ENCODE data around the gene SLC38A5.
"Not testable (repeated sequence)": the region's sequence is repeated elsewhere in the genome, so short reads cannot be mapped to it uniquely, and the experiment has no call there.

SLC38A5 gene

DNA sequence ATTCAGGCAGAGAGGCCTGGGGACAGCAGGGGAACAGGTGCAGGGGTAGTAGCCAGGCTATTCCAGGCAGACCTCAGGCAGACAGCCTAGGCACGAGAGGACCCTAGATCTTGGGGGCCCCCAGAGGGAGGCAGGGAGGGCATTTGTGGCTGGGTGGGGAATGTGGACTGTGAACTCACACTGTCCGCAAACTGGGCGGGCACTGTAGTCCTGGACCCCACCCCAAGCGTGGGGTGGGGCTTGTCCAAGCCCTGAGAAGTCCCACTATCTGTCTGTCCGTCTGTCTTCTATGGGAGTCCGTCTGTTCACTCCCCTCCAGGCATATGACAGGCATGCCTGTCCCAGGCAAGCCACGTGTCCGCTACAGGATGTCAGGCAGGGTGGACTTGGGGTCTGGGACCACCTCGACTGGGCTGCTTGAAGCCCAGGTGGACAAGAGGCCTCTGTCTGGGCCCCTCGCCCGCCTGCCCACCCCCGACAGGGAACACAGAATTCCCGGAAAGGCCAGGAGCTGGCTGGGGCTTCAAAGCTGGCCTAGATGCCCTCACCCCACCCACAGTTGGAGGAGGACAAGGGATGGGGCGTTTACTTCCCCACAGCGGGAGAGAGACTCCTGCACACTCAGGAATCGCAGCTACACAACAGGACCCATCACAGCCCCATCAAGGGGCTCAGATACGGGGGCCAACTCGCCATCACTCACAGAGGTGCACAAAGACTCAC lies at the start of gene SLC38A5:
Gene SLC38A5, minus strand, starts transcription at position 151 of the 723 bp plus-strand sequence. CDS start 2,336 bp downstream, outside the sequence.
- Mint-ChIP-seq H3K4me1 (ENCODE audit: low read depth) (peaks cover 22% of the 10 kb centered on the region), H3K4me3 (peak within 1 kb of the TSS; percentile 97), H3K9me3 (ENCODE audit: low read depth) (no peaks in the 10 kb centered on the region), H3K27ac (peak within 1 kb of the TSS; percentile 93), H3K36me3 (peaks cover 3% of the 10 kb centered on the region), H3K27me3 (no peaks in the 10 kb centered on the region)

GRCh38 chrX:48519481-48519880 lies 49.4 kb upstream of the SLC38A5 start:
- H3K27me3 Mint-ChIP-seq; H3K9me3 Mint-ChIP-seq (ENCODE audit: low read depth); H3K4me3 Mint-ChIP-seq; H3K36me3 Mint-ChIP-seq: not testable (repeated sequence)
- Mint-ChIP-seq H3K27ac (peak overlapping the region; percentile 16), H3K4me1 (ENCODE audit: low read depth) (peaks cover 28% of the 10 kb centered on the region)

- H3K36me3 Mint-ChIP-seq, result no peaks in the 10 kb centered on the region
Observed at GRCh38 chrX:48516987-48517386, 46.9 kb upstream of the SLC38A5 start.

DNA sequence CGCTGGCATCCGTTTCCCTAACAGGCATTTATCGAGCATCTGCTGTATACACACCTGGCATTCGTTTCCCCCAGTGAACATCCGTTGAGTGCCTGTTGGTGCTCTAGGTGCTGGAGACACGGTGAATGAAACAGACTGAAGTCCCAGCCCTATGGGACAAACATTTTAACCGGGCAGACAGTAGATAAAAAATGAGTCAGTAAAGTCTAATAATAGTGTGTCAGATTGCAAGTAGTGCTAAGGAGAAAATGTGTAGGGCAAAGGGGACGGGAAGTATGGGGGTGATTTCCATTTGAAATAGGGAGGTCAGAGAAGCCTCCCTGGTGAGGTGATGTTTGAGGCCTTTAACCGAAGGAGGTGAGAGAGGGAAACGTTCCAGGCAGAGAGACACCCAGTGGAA lies 46.2 kb upstream of the SLC38A5 start:
- H3K9me3 Mint-ChIP-seq (ENCODE audit: low read depth), result no peaks in the 10 kb centered on the region
- peaks cover 24% of the 10 kb centered on the region for H3K4me1 Mint-ChIP-seq (ENCODE audit: low read depth)
- H3K27me3 Mint-ChIP-seq, result no peaks in the 10 kb centered on the region
- no peak overlapping the region for H3K4me3 Mint-ChIP-seq
- no peaks in the 10 kb centered on the region for H3K36me3 Mint-ChIP-seq
- H3K27ac Mint-ChIP-seq, result no peak overlapping the region

More at GRCh38 chrX:48516987-48517386, 46.9 kb upstream of the SLC38A5 start:
- H3K4me3 Mint-ChIP-seq, result no peak overlapping the region
- no peaks in the 10 kb centered on the region for H3K27me3 Mint-ChIP-seq
- no peak overlapping the region for H3K27ac Mint-ChIP-seq
- peaks cover 23% of the 10 kb centered on the region for H3K4me1 Mint-ChIP-seq (ENCODE audit: low read depth)
- no peaks in the 10 kb centered on the region for H3K9me3 Mint-ChIP-seq (ENCODE audit: low read depth)

- Mint-ChIP-seq H3K4me3 (no peak overlapping the region), H3K9me3 (ENCODE audit: low read depth) (no peaks in the 10 kb centered on the region), H3K36me3 (no peaks in the 10 kb centered on the region), H3K27ac (no peak overlapping the region), H3K27me3 (no peaks in the 10 kb centered on the region), H3K4me1 (ENCODE audit: low read depth) (peaks cover 23% of the 10 kb centered on the region)
Observed at GRCh38 chrX:48515842-48516241, 45.8 kb upstream of the SLC38A5 start.

- Mint-ChIP-seq H3K4me3 (no peak overlapping the region), H3K36me3 (peaks cover 2% of the 10 kb centered on the region), H3K4me1 (ENCODE audit: low read depth) (peaks cover 24% of the 10 kb centered on the region), H3K9me3 (ENCODE audit: low read depth) (no peaks in the 10 kb centered on the region), H3K27me3 (no peaks in the 10 kb centered on the region), H3K27ac (peak overlapping the region; percentile 61)
Observed at GRCh38 chrX:48514868-48515460, 44.9 kb upstream of the SLC38A5 start.

DNA sequence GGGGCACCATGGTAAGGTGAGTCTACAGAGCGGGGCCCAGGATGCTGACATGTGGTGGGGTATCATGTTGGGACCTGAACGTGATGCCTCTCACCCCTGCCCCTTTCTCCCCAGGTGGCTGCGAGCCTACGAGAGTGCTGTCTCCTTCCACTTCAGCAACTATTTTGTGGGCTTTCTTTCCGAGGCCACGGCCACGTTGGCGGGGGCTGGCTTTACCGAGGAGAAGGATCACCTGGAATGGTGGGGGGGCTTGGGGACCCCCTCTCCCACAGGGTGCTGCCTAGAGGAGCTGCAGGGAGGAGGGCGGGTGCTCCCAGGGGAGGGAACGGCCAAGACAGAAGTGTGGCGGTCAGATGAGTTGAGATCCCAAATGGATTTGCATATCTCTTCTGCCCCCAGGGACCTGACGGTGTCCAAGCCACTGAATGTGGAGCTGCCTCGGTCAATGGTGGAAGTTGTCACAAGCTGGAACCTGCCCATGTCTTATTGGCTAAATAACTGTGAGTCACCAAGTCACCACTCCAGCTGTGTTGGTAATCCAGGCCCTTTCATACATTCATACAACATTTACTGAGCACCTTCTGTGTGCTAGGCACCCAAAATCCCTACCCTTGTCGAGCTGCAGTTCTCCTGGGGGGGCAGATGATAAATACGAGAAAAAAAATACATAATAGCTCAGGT lies 44.2 kb upstream of the SLC38A5 start:
- Mint-ChIP-seq H3K36me3 (peaks cover 2% of the 10 kb centered on the region), H3K4me3 (no peak overlapping the region), H3K27ac (no peak overlapping the region), H3K9me3 (ENCODE audit: low read depth) (no peaks in the 10 kb centered on the region), H3K27me3 (no peaks in the 10 kb centered on the region), H3K4me1 (ENCODE audit: low read depth) (peaks cover 27% of the 10 kb centered on the region)

GRCh38 chrX:48513670-48514069 lies 43.6 kb upstream of the SLC38A5 start:
- H3K4me3 Mint-ChIP-seq, result no peak overlapping the region

DNA sequence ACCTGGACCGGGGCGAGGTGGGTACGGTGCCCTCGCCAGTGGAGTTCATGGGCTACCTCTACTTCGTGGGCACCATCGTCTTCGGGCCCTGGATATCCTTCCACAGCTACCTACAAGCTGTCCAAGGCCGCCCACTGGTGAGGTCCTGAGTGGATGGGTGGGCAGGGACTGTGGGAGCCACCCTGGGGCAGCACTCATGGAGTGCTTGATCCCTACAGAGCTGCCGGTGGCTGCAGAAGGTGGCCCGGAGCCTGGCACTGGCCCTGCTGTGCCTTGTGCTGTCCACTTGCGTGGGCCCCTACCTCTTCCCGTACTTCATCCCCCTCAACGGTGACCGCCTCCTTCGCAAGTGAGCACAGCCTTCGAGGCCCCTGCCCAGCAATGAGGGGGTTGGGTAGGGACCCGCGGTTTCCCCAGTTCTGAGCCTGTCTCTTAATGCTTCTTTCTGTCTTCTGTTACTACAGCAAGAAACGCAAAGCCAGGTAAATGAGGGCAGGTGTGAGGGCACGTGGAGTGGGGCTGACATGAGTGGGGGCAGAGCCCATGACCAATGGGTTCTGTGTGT lies 42.4 kb upstream of the SLC38A5 start:
- Mint-ChIP-seq H3K27me3 (no peaks in the 10 kb centered on the region), H3K4me3 (no peak overlapping the region), H3K9me3 (ENCODE audit: low read depth) (no peaks in the 10 kb centered on the region), H3K4me1 (ENCODE audit: low read depth) (peaks cover 30% of the 10 kb centered on the region), H3K27ac (no peak overlapping the region), H3K36me3 (peaks cover 2% of the 10 kb centered on the region)

More at GRCh38 chrX:48513670-48514069, 43.6 kb upstream of the SLC38A5 start:
- peaks cover 26% of the 10 kb centered on the region for H3K4me1 Mint-ChIP-seq (ENCODE audit: low read depth)
- no peak overlapping the region for H3K27ac Mint-ChIP-seq
- H3K9me3 Mint-ChIP-seq (ENCODE audit: low read depth), result no peaks in the 10 kb centered on the region
- peaks cover 2% of the 10 kb centered on the region for H3K36me3 Mint-ChIP-seq
- no peaks in the 10 kb centered on the region for H3K27me3 Mint-ChIP-seq

GRCh38 chrX:48511560-48511959 lies 41.5 kb upstream of the SLC38A5 start:
- no peaks in the 10 kb centered on the region for H3K9me3 Mint-ChIP-seq (ENCODE audit: low read depth)
- H3K27ac Mint-ChIP-seq, result no peak overlapping the region
- H3K27me3 Mint-ChIP-seq, result no peaks in the 10 kb centered on the region
- H3K4me3 Mint-ChIP-seq, result no peak overlapping the region
- H3K4me1 Mint-ChIP-seq (ENCODE audit: low read depth), result peaks cover 25% of the 10 kb centered on the region
- H3K36me3 Mint-ChIP-seq, result peaks cover 2% of the 10 kb centered on the region

DNA sequence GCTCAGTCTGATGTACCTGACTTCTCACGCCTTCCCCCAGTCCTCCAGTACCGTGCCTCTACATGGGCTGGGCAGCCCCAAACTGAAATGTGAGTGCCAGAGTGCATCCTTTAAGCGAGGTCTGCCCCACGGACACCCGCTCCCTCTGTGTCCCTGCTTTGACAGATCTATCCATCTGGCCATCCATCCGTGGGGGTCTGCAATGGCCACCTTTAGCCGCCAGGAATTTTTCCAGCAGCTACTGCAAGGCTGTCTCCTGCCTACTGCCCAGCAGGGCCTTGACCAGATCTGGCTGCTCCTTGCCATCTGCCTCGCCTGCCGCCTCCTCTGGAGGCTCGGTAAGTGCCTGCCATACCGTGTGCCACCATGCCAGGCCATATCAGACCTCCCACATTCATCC lies 39.6 kb upstream of the SLC38A5 start:
- H3K4me3 Mint-ChIP-seq, result peak overlapping the region; percentile 93
- H3K4me1 Mint-ChIP-seq (ENCODE audit: low read depth), result peaks cover 22% of the 10 kb centered on the region
- H3K27ac Mint-ChIP-seq, result peak overlapping the region; percentile 89
- peaks cover 2% of the 10 kb centered on the region for H3K36me3 Mint-ChIP-seq
- H3K9me3 Mint-ChIP-seq (ENCODE audit: low read depth), result no peaks in the 10 kb centered on the region
- no peaks in the 10 kb centered on the region for H3K27me3 Mint-ChIP-seq

GRCh38 chrX:48509245-48509590 lies 39.2 kb upstream of the SLC38A5 start:
- H3K27ac Mint-ChIP-seq, result peak overlapping the region; percentile 89

GRCh38 chrX:48508400-48509244 lies 38.6 kb upstream of the SLC38A5 start, which contains the start of gene PORCN:
Gene PORCN, plus strand, starts transcription at chrX:48508992. Its CDS starts 829 bp downstream, at chrX:48509821.
- Mint-ChIP-seq H3K36me3 (peaks cover 2% of the 10 kb centered on the region), H3K9me3 (ENCODE audit: low read depth) (no peaks in the 10 kb centered on the region), H3K4me3 (peak within 1 kb of the TSS; percentile 93), H3K27me3 (no peaks in the 10 kb centered on the region), H3K4me1 (ENCODE audit: low read depth) (peaks cover 22% of the 10 kb centered on the region), H3K27ac (peak within 1 kb of the TSS; percentile 89)

More at GRCh38 chrX:48509245-48509590, 39.2 kb upstream of the SLC38A5 start:
- Mint-ChIP-seq H3K4me3 (peak overlapping the region; percentile 93), H3K9me3 (ENCODE audit: low read depth) (no peaks in the 10 kb centered on the region), H3K4me1 (ENCODE audit: low read depth) (peaks cover 22% of the 10 kb centered on the region), H3K36me3 (peaks cover 2% of the 10 kb centered on the region), H3K27me3 (no peaks in the 10 kb centered on the region)

DNA sequence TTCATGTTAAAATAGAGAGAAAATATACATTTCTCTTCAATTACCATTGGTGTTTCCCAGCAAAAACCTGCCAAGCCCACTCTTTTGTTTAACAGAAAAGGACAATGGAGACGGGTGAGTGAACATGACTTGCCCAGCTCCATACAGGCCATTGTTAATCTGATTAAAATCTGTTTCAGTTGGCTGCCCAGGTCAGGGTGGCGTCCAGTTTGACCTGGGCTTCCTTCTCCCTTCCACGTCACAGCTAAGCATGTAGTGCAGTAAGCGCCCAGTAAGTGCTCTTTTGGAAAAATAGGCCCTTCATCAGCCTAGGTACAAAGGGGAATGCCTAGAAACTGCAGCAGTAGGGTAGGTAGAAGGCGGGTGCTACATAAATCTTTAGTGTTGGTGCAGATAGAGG lies 37.2 kb upstream of the SLC38A5 start:
- Mint-ChIP-seq H3K36me3 (peaks cover 2% of the 10 kb centered on the region), H3K4me1 (ENCODE audit: low read depth) (peaks cover 22% of the 10 kb centered on the region), H3K4me3 (no peak overlapping the region), H3K27me3 (no peaks in the 10 kb centered on the region), H3K9me3 (ENCODE audit: low read depth) (no peaks in the 10 kb centered on the region), H3K27ac (no peak overlapping the region)

Data from activated naive CD8-positive, alpha-beta T cell (primary cell).